MG63 (cell line): ENCODE measurements around the gene TSPAN18. TPM values are rescaled to one million over a fixed set of nuclear protein-coding genes. Genes with fewer than 3 reads are reported as not detected.

Source experiments
- DNase-seq: peaks from one replicate; pipeline ENCODE4 v3.0.0-alpha.2; 2020
- H3K27me3 ChIP-seq: fragments of 250-450 bp; sonication (Bioruptor Pico); 2 replicates; pipeline ENCODE4 v1.5.1; 2020; ENCODE audit warnings: mild to moderate bottlenecking, moderate library complexity
- H3K36me3 ChIP-seq: fragments of 250-450 bp; sonication (Bioruptor Pico); 2 replicates; pipeline ENCODE4 v1.5.1; 2020; ENCODE audit warnings: mild to moderate bottlenecking, moderate library complexity
- H3K4me3 ChIP-seq: fragments of 250-450 bp; sonication (Bioruptor Pico); 2 replicates; pipeline ENCODE4 v1.5.1; 2020; ENCODE audit warnings: mild to moderate bottlenecking, moderate library complexity
- H3K9me3 ChIP-seq: fragments of 250-450 bp; sonication (Bioruptor Pico); 2 replicates; pipeline ENCODE4 v1.5.1; 2020; ENCODE audit warnings: mild to moderate bottlenecking, moderate library complexity
- total RNA-seq: library from RNA; depleted of rRNA; stranded (reverse); fragments of >200 nt; shearing (Covaris generic); gene quantifications from 2 replicates; pipeline ENCODE4 v1.2.3, GENCODE V29; 2014; ENCODE audit warnings: low replicate concordance

The TSPAN18 gene
- total RNA-seq, 1 experiment from 2014 or later, result 0.95 TPM

GRCh38 chr11:44777209-44778194 is 50.7 kb downstream of the TSPAN18 start:
- Histone ChIP-seq H3K27me3 (no peaks in the 10 kb centered on the region), H3K36me3 (no peaks in the 10 kb centered on the region), H3K9me3 (no peaks in the 10 kb centered on the region), H3K4me3 (no peak overlapping the region)
- DNase-seq, result no peak

- no peaks in the 10 kb centered on the region for H3K9me3 ChIP-seq
- H3K4me3 ChIP-seq, result no peak overlapping the region
- H3K36me3 ChIP-seq, result no peaks in the 10 kb centered on the region
- H3K27me3 ChIP-seq, result no peaks in the 10 kb centered on the region
- DNase-seq, result no peak
Measured at GRCh38 chr11:44778195-44779100, 51.7 kb downstream of the TSPAN18 start.

GRCh38 chr11:44779736-44780520 is 53.2 kb downstream of the TSPAN18 start:
- no peak overlapping the region for H3K4me3 ChIP-seq
- no peaks in the 10 kb centered on the region for H3K9me3 ChIP-seq
- DNase-seq, result no peak
- H3K27me3 ChIP-seq, result no peaks in the 10 kb centered on the region
- no peaks in the 10 kb centered on the region for H3K36me3 ChIP-seq

- no peak for DNase-seq
- Histone ChIP-seq H3K4me3 (no peak overlapping the region), H3K27me3 (no peaks in the 10 kb centered on the region), H3K9me3 (no peaks in the 10 kb centered on the region), H3K36me3 (no peaks in the 10 kb centered on the region)
Measured at GRCh38 chr11:44780940-44781631, 54.3 kb downstream of the TSPAN18 start.

GRCh38 chr11:44781655-44782054 is 54.9 kb downstream of the TSPAN18 start:
- Histone ChIP-seq H3K36me3 (no peaks in the 10 kb centered on the region), H3K4me3 (no peak overlapping the region), H3K9me3 (no peaks in the 10 kb centered on the region), H3K27me3 (no peaks in the 10 kb centered on the region)
- DNase-seq, result no peak

GRCh38 chr11:44782478-44782877 is 55.7 kb downstream of the TSPAN18 start:
- no peaks in the 10 kb centered on the region for H3K27me3 ChIP-seq
- no peaks in the 10 kb centered on the region for H3K36me3 ChIP-seq
- H3K4me3 ChIP-seq, result no peak overlapping the region
- DNase-seq, result no peak
- no peaks in the 10 kb centered on the region for H3K9me3 ChIP-seq

- Histone ChIP-seq H3K36me3 (no peaks in the 10 kb centered on the region), H3K27me3 (no peaks in the 10 kb centered on the region), H3K4me3 (no peak overlapping the region), H3K9me3 (no peaks in the 10 kb centered on the region)
- DNase-seq, result no peak
Measured at GRCh38 chr11:44784436-44784760, 57.6 kb downstream of the TSPAN18 start.

- H3K36me3 ChIP-seq, result no peaks in the 10 kb centered on the region
- no peak overlapping the region for H3K4me3 ChIP-seq
- H3K9me3 ChIP-seq, result no peaks in the 10 kb centered on the region
- no peak for DNase-seq
- no peaks in the 10 kb centered on the region for H3K27me3 ChIP-seq
Measured at GRCh38 chr11:44784851-44785250, 58.1 kb downstream of the TSPAN18 start.

- Histone ChIP-seq H3K36me3 (no peaks in the 10 kb centered on the region), H3K9me3 (no peaks in the 10 kb centered on the region), H3K4me3 (no peak overlapping the region), H3K27me3 (no peaks in the 10 kb centered on the region)
- no peak for DNase-seq
Measured at GRCh38 chr11:44785856-44786607, 59.3 kb downstream of the TSPAN18 start.

GRCh38 chr11:44787070-44787469 is 60.3 kb downstream of the TSPAN18 start:
- DNase-seq, result no peak
- Histone ChIP-seq H3K9me3 (no peaks in the 10 kb centered on the region), H3K27me3 (no peaks in the 10 kb centered on the region), H3K4me3 (no peak overlapping the region), H3K36me3 (no peaks in the 10 kb centered on the region)

GRCh38 chr11:44787981-44788380 is 61.2 kb downstream of the TSPAN18 start:
- Histone ChIP-seq H3K36me3 (no peaks in the 10 kb centered on the region), H3K9me3 (no peaks in the 10 kb centered on the region), H3K4me3 (no peak overlapping the region), H3K27me3 (no peaks in the 10 kb centered on the region)
- DNase-seq, result no peak

GRCh38 chr11:44788536-44789261 is 61.9 kb downstream of the TSPAN18 start:
- H3K4me3 ChIP-seq, result no peak overlapping the region
- H3K27me3 ChIP-seq, result no peaks in the 10 kb centered on the region
- no peak for DNase-seq
- no peaks in the 10 kb centered on the region for H3K36me3 ChIP-seq
- no peaks in the 10 kb centered on the region for H3K9me3 ChIP-seq

- no peaks in the 10 kb centered on the region for H3K36me3 ChIP-seq
- DNase-seq, result no peak
Measured at GRCh38 chr11:44789496-44789895, 62.7 kb downstream of the TSPAN18 start.

GRCh38 chr11:44790211-44790610 is 63.4 kb downstream of the TSPAN18 start:
- Histone ChIP-seq H3K27me3 (no peaks in the 10 kb centered on the region), H3K36me3 (no peaks in the 10 kb centered on the region), H3K9me3 (no peaks in the 10 kb centered on the region), H3K4me3 (no peak overlapping the region)
- no peak for DNase-seq

More at GRCh38 chr11:44789496-44789895, 62.7 kb downstream of the TSPAN18 start:
- no peaks in the 10 kb centered on the region for H3K27me3 ChIP-seq
- no peak overlapping the region for H3K4me3 ChIP-seq
- no peaks in the 10 kb centered on the region for H3K9me3 ChIP-seq

GRCh38 chr11:44791316-44791925 is 64.7 kb downstream of the TSPAN18 start:
- Histone ChIP-seq H3K36me3 (no peaks in the 10 kb centered on the region), H3K9me3 (no peaks in the 10 kb centered on the region), H3K27me3 (no peaks in the 10 kb centered on the region), H3K4me3 (no peak overlapping the region)
- DNase-seq, result no peak
